Heart right ventricle (tissue), 16 donors: ENCODE measurements around the gene CCDC102A. TPM values are rescaled to one million over a fixed set of nuclear protein-coding genes. Genes with fewer than 3 reads are reported as not detected.
A peak's percentile ranks its signal among the peaks of the same experiment; 100 is the strongest.

Source experiments
- ATAC-seq, 8 donors: fragments of 200-7000 bp; cut with Tn5 transposase; one replicate each; pipeline ENCODE4 v1.9.1; 2020; ENCODE audit warnings: mild to moderate bottlenecking in 8 of 8, moderate library complexity in 8 of 8, moderate number of reproducible peaks in 1 of 8
- DNase-seq, 2 donors: peaks; one replicate each; pipeline ENCODE4 v3.0.0-alpha.2; 2020
- H3K27ac ChIP-seq, 10 donors: fragments of 200-600 bp; sonication (generic) in 2 of 10; one replicate each; pipeline versions ENCODE4 v1.5.0 to v1.8.0; 2020 to 2022; ENCODE audit warnings: mild to moderate bottlenecking in 3 of 10
- H3K27me3 ChIP-seq, 7 donors: fragments of 200-600 bp; one replicate each; pipeline ENCODE4 v1.8.0; 2021 to 2022; ENCODE audit warnings: mild to moderate bottlenecking in 2 of 7
- H3K36me3 ChIP-seq, 9 donors: fragments of 200-600 bp; sonication (generic) in 1 of 9; one replicate each; pipeline versions ENCODE4 v1.5.0 to v1.8.0; 2020 to 2022; ENCODE audit warnings: mild to moderate bottlenecking in 2 of 9
- H3K4me1 ChIP-seq, 9 donors: fragments of 200-600 bp; sonication (generic) in 1 of 9; one replicate each; pipeline versions ENCODE4 v1.5.0 to v1.8.0; 2020 to 2022; ENCODE audit warnings: mild to moderate bottlenecking in 4 of 9
- H3K4me3 ChIP-seq, 10 donors: fragments of 200-600 bp; sonication (generic) in 2 of 10; one replicate each; pipeline versions ENCODE4 v1.5.0 to v1.8.0; 2020 to 2022; ENCODE audit warnings: mild to moderate bottlenecking in 7 of 10, moderate library complexity in 2 of 10
- H3K9me3 ChIP-seq, 11 donors: fragments of 200-600 bp in 10 of 11; sonication (generic) in 2 of 11; one replicate each; pipeline versions ENCODE4 v1.5.0 to v1.8.0; 2013 to 2022; ENCODE audit warnings: mild to moderate bottlenecking in 2 of 11, control low read depth in 1 of 11, moderate library complexity in 1 of 11
- WGBS, 2 donors: extraction: QIAGEN DNeasy Blood & Tissue Kit; methylation state at CpG; one replicate each; pipeline ENCODE4 v1.1.7; 2013; ENCODE audit warnings: inconsistent platforms in 1 of 2; 5-methylcytosine and 5-hydroxymethylcytosine counted together
- intact Hi-C, 10 donors: fragments of 100-400 bp; cut with DNase I; formaldehyde crosslinking; loops; one replicate each; pipeline versions ENCODE4 v1.11.1 to v1.14.2; 2022
- polyA plus RNA-seq, 2 donors: library from polyadenylated mRNA; stranded (reverse); fragments of 200-250 nt; gene quantifications; one replicate each; pipeline ENCODE4 v1.2.3, GENCODE V29; 2013
- total RNA-seq, 10 donors: library from RNA; stranded (reverse); fragmentation: NEBNext Ultra II Directional in 3 of 10; extraction: Animal tissue kit (Norgen Biotek cat#: 25700) in 3 of 10; gene quantifications; one replicate each; pipeline versions ENCODE4 v1.2.1 to v1.2.4, GENCODE V29; 2021 to 2023
- TF ChIP-seq, protein P1 (sequence below), 9 donors: fragments of 200-600 bp; sonication (generic) in 2 of 9; IDR thresholded peaks; one replicate each; pipeline versions ENCODE4 v1.5.0 to v1.8.0; 2021 to 2022; ENCODE audit warnings: antibody characterized with exemption in 9 of 9, mild to moderate bottlenecking in 5 of 9, moderate library complexity in 1 of 9
- donor health status: Arrhythmogenic right ventricular cardiomyopathy.
- donor health status: ischemic (EF 13 %, LVEDD 7.1; RV severe dilation, severe dysfunction).
- donor health status: healthy with polysubstance abuse.
- donor health status: DM: no; HTN: yes; CAD: no.
- donor health status: DM: no; HTN: no; CAD: no.
- donor health status: ischemic (EF 25% LVEDD 6.9; RV normal size, moderate dysfunction).
- donor health status: ischemic (EF 25% LVEDD 5.7; RV mildly dilated, moderate dysfunction).
- donor health status: healthy.
- donor health status: DM: yes; HTN: yes; CAD: no.
- donor health status: Ischemic cardiomyopathy.
- donor health status: ischemic (EF 35%, LVEDD 5.7; RV mildly dilated, moderate dysfunction).
- donor health status: nonischemic (EF 11% LVEDD 7.7; RV severe dilation, severe dysfunction).
- donor health status: DM: yes; HTN: yes; CAD: no.
- donor health status: PGD.
- donor health status: ischemic (EF 29% LVEDD 5.4; RV normal size, mild dysfunction).
- donor health status: nonischemic (EF 23%, LVEDD 6.1; RV moderate dilation, normal function).

CCDC102A gene
- total and polyA plus RNA-seq, 12 donors, result 3.1 to 10.2 (median 5.1) TPM

DNA sequence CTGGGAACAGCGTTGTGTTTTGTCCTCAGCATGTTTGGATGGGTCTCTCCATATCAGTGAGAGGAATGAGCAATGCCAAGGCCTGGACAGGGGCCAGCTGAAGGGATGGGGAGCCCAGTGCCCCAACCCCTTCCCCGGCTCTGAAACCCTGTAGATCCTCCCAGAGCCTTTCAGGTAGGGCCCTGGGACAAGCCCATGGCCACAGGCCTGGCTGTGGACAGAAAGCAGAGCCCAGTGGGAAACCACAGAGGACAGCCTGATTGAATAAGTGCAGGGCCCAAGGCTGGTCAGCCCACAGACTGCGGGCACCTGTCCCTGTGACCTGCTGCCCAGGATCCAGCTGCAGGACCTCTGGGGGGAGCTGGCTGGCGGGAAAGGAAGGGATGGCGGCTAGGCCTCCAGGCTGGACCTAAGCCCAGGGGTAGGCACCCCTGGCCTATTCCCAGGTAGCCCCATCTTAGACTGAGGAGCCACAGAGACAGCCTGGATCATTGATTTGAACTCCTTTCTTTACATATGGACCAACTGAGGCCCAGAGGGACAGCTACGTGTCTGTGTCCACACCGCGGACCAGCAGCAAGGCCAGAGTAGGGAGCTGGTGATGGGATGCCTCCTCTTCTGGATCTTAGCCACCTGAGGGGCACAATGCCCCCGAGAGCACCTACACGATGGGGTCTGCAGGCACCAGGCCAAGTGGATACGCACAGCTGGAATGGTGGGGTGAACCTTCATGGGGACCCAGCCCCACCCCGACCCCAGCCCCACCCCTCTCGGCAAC lies 1.3 kb downstream of the CCDC102A start:
- Histone ChIP-seq H3K9me3 (no peaks in the 10 kb centered on the region), H3K4me1 (peaks cover 7 to 75% (median 45%) of the 10 kb centered on the region in 9 donors), H3K27me3 (peaks cover 0 to 55% (median 0%) of the 10 kb centered on the region in 7 donors), H3K36me3 (no peaks in the 10 kb centered on the region), H3K4me3 (peak overlapping the region in 9 of 10 donors; percentile 74 to 98 (median 91)), H3K27ac (peak overlapping the region; percentile 16 to 98 (median 94))
- intact Hi-C loops, result loop anchor here in 1 of 10 donors (5.0 kb wide), 2 partner anchors 48 to 233 kb away; partner anchors contain the start of gene DOK4
- TF ChIP-seq, protein P1, sequence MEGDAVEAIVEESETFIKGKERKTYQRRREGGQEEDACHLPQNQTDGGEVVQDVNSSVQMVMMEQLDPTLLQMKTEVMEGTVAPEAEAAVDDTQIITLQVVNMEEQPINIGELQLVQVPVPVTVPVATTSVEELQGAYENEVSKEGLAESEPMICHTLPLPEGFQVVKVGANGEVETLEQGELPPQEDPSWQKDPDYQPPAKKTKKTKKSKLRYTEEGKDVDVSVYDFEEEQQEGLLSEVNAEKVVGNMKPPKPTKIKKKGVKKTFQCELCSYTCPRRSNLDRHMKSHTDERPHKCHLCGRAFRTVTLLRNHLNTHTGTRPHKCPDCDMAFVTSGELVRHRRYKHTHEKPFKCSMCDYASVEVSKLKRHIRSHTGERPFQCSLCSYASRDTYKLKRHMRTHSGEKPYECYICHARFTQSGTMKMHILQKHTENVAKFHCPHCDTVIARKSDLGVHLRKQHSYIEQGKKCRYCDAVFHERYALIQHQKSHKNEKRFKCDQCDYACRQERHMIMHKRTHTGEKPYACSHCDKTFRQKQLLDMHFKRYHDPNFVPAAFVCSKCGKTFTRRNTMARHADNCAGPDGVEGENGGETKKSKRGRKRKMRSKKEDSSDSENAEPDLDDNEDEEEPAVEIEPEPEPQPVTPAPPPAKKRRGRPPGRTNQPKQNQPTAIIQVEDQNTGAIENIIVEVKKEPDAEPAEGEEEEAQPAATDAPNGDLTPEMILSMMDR (IDR thresholded peaks at IDR 0.05), result no peak
- DNase-seq, result peak in 1 of 2 donors; percentile 38
- no peak for ATAC-seq
- WGBS, 2 donors, result 55 to 62% methylated on average over 13 of the region's 13 CpGs

DNA sequence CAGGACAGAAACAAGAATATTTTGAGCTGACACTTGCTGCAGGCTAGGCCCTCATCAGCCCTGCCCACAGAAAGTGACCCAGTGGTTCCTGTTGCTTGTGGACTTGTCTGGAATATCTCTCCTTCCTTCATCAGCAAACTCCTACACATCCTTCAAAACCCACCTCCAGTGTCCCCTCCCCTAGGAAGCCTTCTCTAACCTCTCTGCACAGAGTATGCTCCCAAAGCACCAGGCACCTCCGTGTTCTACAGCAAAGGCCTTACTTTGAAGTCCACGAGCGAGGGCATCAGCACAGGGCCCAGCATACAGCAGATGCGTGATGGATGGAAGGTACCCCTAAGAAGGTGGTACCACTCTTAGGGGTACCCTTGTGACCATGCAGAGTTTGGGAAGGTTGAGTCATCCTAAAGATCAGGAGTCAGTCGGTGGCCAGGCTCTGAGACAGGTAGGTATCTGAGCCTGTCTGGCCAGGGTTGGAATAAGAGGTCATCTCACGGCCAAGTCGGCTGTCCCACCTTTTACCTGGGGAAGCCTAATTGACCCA lies 2.0 kb downstream of the CCDC102A start:
- Histone ChIP-seq H3K36me3 (no peaks in the 10 kb centered on the region), H3K4me3 (no peak overlapping the region), H3K9me3 (no peaks in the 10 kb centered on the region), H3K27me3 (peaks cover 0 to 54% (median 0%) of the 10 kb centered on the region in 7 donors), H3K4me1 (peaks cover 7 to 82% (median 48%) of the 10 kb centered on the region in 9 donors), H3K27ac (peak overlapping the region in 4 of 10 donors; percentile 8 to 37 (median 9))
- intact Hi-C loops, result loop anchor here in 1 of 10 donors (5.0 kb wide), 1 partner anchor 47 kb away; the partner anchor contains the start of gene DOK4
- WGBS, 2 donors, result 97 to 98% methylated on average over 7 of the region's 7 CpGs
- TF ChIP-seq, protein P1 (IDR thresholded peaks at IDR 0.05), result no peak
- peak in 1 of 2 donors; percentile 2 for DNase-seq
- ATAC-seq, result no peak

DNA sequence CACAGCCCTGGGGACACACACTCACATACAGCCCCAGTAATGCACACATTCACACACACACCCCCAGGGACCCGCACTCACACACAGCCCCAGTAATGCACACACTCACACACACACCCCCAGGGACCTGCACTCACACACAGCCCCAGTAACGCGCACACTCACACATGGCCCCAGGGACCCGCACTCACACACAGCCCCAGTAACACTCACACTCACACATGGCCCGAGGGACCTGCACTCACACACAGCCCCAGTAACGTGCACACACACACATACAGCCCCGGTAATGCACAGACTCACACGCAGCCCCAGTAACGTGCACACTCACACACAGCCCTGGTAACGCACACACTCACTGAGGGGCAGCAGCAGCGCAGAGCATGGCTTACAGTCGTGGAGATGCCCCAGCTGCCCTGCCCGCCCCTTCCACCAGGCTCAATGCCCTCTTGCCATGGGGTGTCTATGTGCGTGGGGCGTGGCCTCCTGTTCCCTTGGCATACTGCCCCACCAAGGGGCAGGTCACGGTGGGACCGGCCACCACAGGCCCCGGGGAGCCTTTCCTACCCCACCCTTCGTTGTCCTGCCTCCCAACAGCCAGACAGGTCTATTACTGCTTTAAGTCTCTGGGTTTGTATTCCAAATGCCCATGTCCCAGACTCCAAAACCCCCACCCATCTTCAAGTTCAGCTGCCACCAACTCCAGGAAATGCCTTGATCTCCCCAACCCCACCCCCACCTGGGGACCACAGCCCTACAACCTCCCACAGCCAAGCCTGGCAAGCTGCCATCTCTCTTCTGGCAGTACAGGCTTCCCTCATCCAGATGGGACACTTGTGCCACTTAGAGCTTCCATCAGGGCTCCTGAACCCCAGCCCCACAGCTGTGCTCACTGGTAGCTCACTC lies 2.7 kb downstream of the CCDC102A start:
- peaks cover 7 to 78% (median 48%) of the 10 kb centered on the region in 9 donors for H3K4me1 ChIP-seq
- DNase-seq (peak in 1 of 2 donors; percentile 37), ATAC-seq (no peak)
- TF ChIP-seq, protein P1 (IDR thresholded peaks at IDR 0.05), result no peak
- WGBS, 2 donors, result 50 to 61% methylated on average over 19 of the region's 19 CpGs
- H3K36me3 ChIP-seq, result no peaks in the 10 kb centered on the region
- peak overlapping the region in 1 of 10 donors; percentile 3 for H3K4me3 ChIP-seq
- H3K27me3 ChIP-seq, result peaks cover 0 to 50% (median 0%) of the 10 kb centered on the region in 7 donors
- intact Hi-C loops, result loop anchor here in 1 of 10 donors (5.0 kb wide), 1 partner anchor 46 kb away; the partner anchor contains the start of gene DOK4
- H3K27ac ChIP-seq, result peak overlapping the region in 4 of 10 donors; percentile 8 to 37 (median 9)
- no peaks in the 10 kb centered on the region for H3K9me3 ChIP-seq
